Spleen (tissue), 11 donors: ENCODE results near the gene SPRED3. TPM values are rescaled to one million over a fixed set of nuclear protein-coding genes. Genes with fewer than 3 reads are reported as not detected.
"Not testable (repeated sequence)": the region's sequence is repeated elsewhere in the genome, so short reads cannot be mapped to it uniquely, and the experiment has no call there.

Experiments
- DNase-seq: peaks from one replicate; pipeline ENCODE4 v3.0.0-alpha.2; 2020
- H3K27ac ChIP-seq, 8 donors: fragments of 200-600 bp; sonication (generic) in 7 of 8; 1 replicate in 4 of 8; 2 replicates in 4 of 8; pipeline versions ENCODE4 v1.5.0 to v1.8.0; 2016 to 2021; ENCODE audit warnings: inconsistent platforms in 4 of 8, mild to moderate bottlenecking in 4 of 8, moderate library complexity in 1 of 8
- H3K27me3 ChIP-seq, 7 donors: fragments of 200-600 bp; sonication (generic) in 6 of 7; replicated peaks in 1 of 7; 1 replicate in 4 of 7; 2 replicates in 3 of 7; pipeline versions ENCODE4 v1.5.0 to v1.8.0; 2016 to 2021; ENCODE audit warnings: inconsistent platforms in 3 of 7, mild to moderate bottlenecking in 1 of 7
- H3K36me3 ChIP-seq, 6 donors: fragments of 200-600 bp; sonication (generic) in 5 of 6; 1 replicate in 4 of 6; 2 replicates in 2 of 6; pipeline versions ENCODE4 v1.5.0 to v1.8.0; 2016 to 2021; ENCODE audit warnings: inconsistent platforms in 2 of 6
- H3K4me1 ChIP-seq, 6 donors: fragments of 200-600 bp; sonication (generic) in 5 of 6; 1 replicate in 3 of 6; 2 replicates in 3 of 6; pipeline versions ENCODE4 v1.5.0 to v1.8.0; 2016 to 2021; ENCODE audit warnings: inconsistent platforms in 3 of 6
- H3K4me3 ChIP-seq, 8 donors: fragments of 200-600 bp; sonication (generic) in 7 of 8; 1 replicate in 4 of 8; 2 replicates in 4 of 8; pipeline versions ENCODE4 v1.5.0 to v1.8.0; 2016 to 2021; ENCODE audit warnings: inconsistent platforms in 4 of 8, mild to moderate bottlenecking in 4 of 8, moderate library complexity in 2 of 8
- H3K9me3 ChIP-seq, 8 donors: fragments of 200-600 bp; sonication (generic) in 7 of 8; 1 replicate in 4 of 8; 2 replicates in 4 of 8; pipeline versions ENCODE4 v1.5.0 to v1.8.0; 2016 to 2021; ENCODE audit warnings: inconsistent platforms in 4 of 8
- CTCF ChIP-seq, 11 experiments: fragments of 200-600 bp in 7 of 11; fragments of 450-650 bp in 4 of 11; sonication (generic) in 4 of 11; IDR thresholded peaks in 8 of 11; conservative IDR thresholded peaks in 3 of 11; 1 replicate in 7 of 11; 2 replicates in 4 of 11; pipeline versions ENCODE4 v1.4.0 to v1.8.0; 2016 to 2021; ENCODE audit warnings: antibody characterized with exemption in 11 of 11, inconsistent platforms in 4 of 11, mild to moderate bottlenecking in 1 of 11
- POLR2A ChIP-seq, 3 donors: fragments of 450-650 bp; IDR thresholded peaks; one replicate each; pipeline ENCODE4 v1.5.1; 2017; ENCODE audit warnings: antibody characterized with exemption in 3 of 3, mild to moderate bottlenecking in 1 of 3
- POLR2AphosphoS5 ChIP-seq, 3 donors: sonication (generic); formaldehyde crosslinking; IDR thresholded peaks; one replicate each; pipeline ENCODE4 v1.5.1; 2017; ENCODE audit warnings: antibody characterized with exemption in 3 of 3
- WGBS, 5 donors: extraction: QIAGEN DNeasy Blood & Tissue Kit in 3 of 5; methylation state at CpG; one replicate each; pipeline versions ENCODE4 v1.1.5 to v1.1.7; 2013 to 2018; 5-methylcytosine and 5-hydroxymethylcytosine counted together
- intact Hi-C: fragments of 100-400 bp; cut with DNase I; formaldehyde crosslinking; loops from one replicate; pipeline ENCODE4 v1.15.0; 2023; ENCODE audit warnings: low total_unique reads
- polyA plus RNA-seq, 3 donors: library from polyadenylated mRNA; stranded (reverse); fragments of 200-250 nt; gene quantifications; one replicate each; pipeline ENCODE4 v1.2.1, GENCODE V29; 2013
- total RNA-seq, 7 donors: library from RNA; depleted of rRNA in 3 of 7; stranded (reverse); fragments of >200 nt in 3 of 7; fragmentation: NEBNext Ultra II Directional in 4 of 7; extraction: Animal tissue kit (Norgen Biotek cat#: 25700) in 4 of 7; gene quantifications; one replicate each; pipeline versions ENCODE4 v1.1.0 to v1.2.1, GENCODE V29; 2016 to 2021
- donor health status: healthy with polysubstance abuse.
- donor health status: DM: no; HTN: no; CAD: no; lungs with moderate emphysema.
- donor health status: DM: no; HTN: no; CAD: no.
- donor health status: Bipolar disorder and iron deficiency.
- donor health status: healthy.
- donor health status: DM: no; HTN: no; CAD: no.
- donor health status: DM: yes; HTN: yes; CAD: no.

SPRED3 gene
- total and polyA plus RNA-seq, 10 donors, result 0.03 to 1.2 (median 0.45) TPM; not detected in 1

- Histone ChIP-seq H3K27me3 (peaks cover 0 to 8% (median 0%) of the 10 kb centered on the region in 7 donors), H3K9me3 (no peaks in the 10 kb centered on the region), H3K27ac (peak overlapping the region in 6 of 8 donors; percentile 58 to 93 (median 70)), H3K36me3 (peaks cover 0 to 23% (median 0%) of the 10 kb centered on the region in 6 donors), H3K4me1 (peaks cover 0 to 51% (median 12%) of the 10 kb centered on the region in 6 donors), H3K4me3 (peak overlapping the region in 7 of 8 donors; percentile 29 to 59 (median 43))
- WGBS, 5 donors, result 68 to 85% (median 75%) methylated on average over 3 to 7 of the region's 7 CpGs
- intact Hi-C loops, result no loop called here
- DNase-seq, result no peak
- TF ChIP-seq POLR2A (IDR thresholded peaks at IDR 0.05) (no peak), CTCF (IDR thresholded peaks at IDR 0.05 in 8 of 11, conservative IDR thresholded peaks at IDR 0.05 in 3 of 11) (no peak), POLR2AphosphoS5 (IDR thresholded peaks at IDR 0.05) (no peak)
These were observed 36.8 kb downstream of the SPRED3 start for GRCh38 chr19:38425222-38425809.

GRCh38 chr19:38425810-38426466 lies 37.4 kb downstream of the SPRED3 start, which contains the start of gene RASGRP4:
RASGRP4 (minus strand) TSS chr19:38426219; CDS start chr19:38426091, 128 bp downstream.
- Histone ChIP-seq H3K36me3 (peaks cover 0 to 17% (median 0%) of the 10 kb centered on the region in 6 donors), H3K27ac (peak within 1 kb of the TSS in 6 of 8 donors; percentile 58 to 93 (median 70)), H3K9me3 (no peaks in the 10 kb centered on the region), H3K4me1 (peaks cover 0 to 50% (median 12%) of the 10 kb centered on the region in 6 donors), H3K4me3 (peak within 1 kb of the TSS; percentile 4 to 59 (median 40)), H3K27me3 (peaks cover 0 to 10% (median 0%) of the 10 kb centered on the region in 7 donors)
- intact Hi-C loops, result no loop called here
- 11 to 23% (median 14%) methylated on average over 18 to 20 of the region's 20 CpGs for WGBS, 5 donors
- peak; percentile 89 for DNase-seq
- TF ChIP-seq POLR2AphosphoS5 (IDR thresholded peaks at IDR 0.05) (peak in 1 of 3 donors; percentile 43), CTCF (IDR thresholded peaks at IDR 0.05 in 8 of 11, conservative IDR thresholded peaks at IDR 0.05 in 3 of 11) (no peak)

GRCh38 chr19:38427035-38427677 lies 38.7 kb downstream of the SPRED3 start:
- DNase-seq, H3K27ac ChIP-seq, intact Hi-C loops, H3K9me3 ChIP-seq, H3K4me3 ChIP-seq, H3K36me3 ChIP-seq: not testable (repeated sequence)
- peaks cover 0 to 18% (median 0%) of the 10 kb centered on the region in 7 donors for H3K27me3 ChIP-seq
- 57 to 78% (median 61%) methylated on average over 12 to 17 of the region's 17 CpGs for WGBS, 5 donors
- H3K4me1 ChIP-seq, result peaks cover 0 to 41% (median 12%) of the 10 kb centered on the region in 6 donors

GRCh38 chr19:38429055-38429810 lies 40.7 kb downstream of the SPRED3 start:
- Histone ChIP-seq H3K9me3 (no peaks in the 10 kb centered on the region), H3K4me3 (no peak overlapping the region), H3K4me1 (peaks cover 0 to 35% (median 19%) of the 10 kb centered on the region in 6 donors), H3K27me3 (peaks cover 0 to 33% (median 16%) of the 10 kb centered on the region in 7 donors), H3K36me3 (no peaks in the 10 kb centered on the region), H3K27ac (no peak overlapping the region)
- intact Hi-C loops, result no loop called here
- 58 to 67% (median 58%) methylated on average over 14 of the region's 14 CpGs for WGBS, 5 donors
- DNase-seq, result no peak
- TF ChIP-seq CTCF (IDR thresholded peaks at IDR 0.05 in 8 of 11, conservative IDR thresholded peaks at IDR 0.05 in 3 of 11), result no peak
- no peak for TF ChIP-seq POLR2A (IDR thresholded peaks at IDR 0.05)
